Daoy (cell line): ENCODE data around the gene TSPEAR. TPM values are rescaled to one million over a fixed set of nuclear protein-coding genes. Genes with fewer than 3 reads are reported as not detected.
"Not testable (repeated sequence)": the region's sequence is repeated elsewhere in the genome, so short reads cannot be mapped to it uniquely, and the experiment has no call there.

Source experiments
- DNase-seq: peaks from one replicate; pipeline ENCODE4 v3.0.0-alpha.2; 2015; ENCODE audit warnings: low read depth
- total RNA-seq: library from RNA; depleted of rRNA; stranded (reverse); fragments of >200 nt; shearing (Covaris generic); gene quantifications from 2 replicates; pipeline ENCODE4 v1.2.3, GENCODE V29; 2014

TSPEAR gene
- total RNA-seq, 1 experiment from 2014 or later: not detected

- DNase-seq: not testable (repeated sequence)
Observed at GRCh38 chr21:44503006-44503889, 208.1 kb downstream of the TSPEAR start.

- DNase-seq: no peak
Observed at GRCh38 chr21:44502171-44502958, 209.0 kb downstream of the TSPEAR start.

GRCh38 chr21:44500111-44500510 is 211.3 kb downstream of the TSPEAR start:
- no peak for DNase-seq

GRCh38 chr21:44499631-44500030 is 211.7 kb downstream of the TSPEAR start:
- no peak for DNase-seq

- no peak for DNase-seq
Observed at GRCh38 chr21:44499211-44499560, 212.2 kb downstream of the TSPEAR start.

- DNase-seq: no peak
Observed at GRCh38 chr21:44498280-44499210, 212.8 kb downstream of the TSPEAR start.

GRCh38 chr21:44497703-44498126 is 213.7 kb downstream of the TSPEAR start:
- no peak for DNase-seq

GRCh38 chr21:44496564-44497550 is 214.5 kb downstream of the TSPEAR start:
- DNase-seq: no peak

- no peak for DNase-seq
Observed at GRCh38 chr21:44495611-44496563, 215.5 kb downstream of the TSPEAR start.

GRCh38 chr21:44494956-44495355 is 216.4 kb downstream of the TSPEAR start:
- no peak for DNase-seq

GRCh38 chr21:44494418-44494817 is 217.0 kb downstream of the TSPEAR start:
- DNase-seq: no peak

GRCh38 chr21:44492567-44493385 is 218.6 kb downstream of the TSPEAR start:
- DNase-seq: no peak

GRCh38 chr21:44490816-44491215 is 220.6 kb downstream of the TSPEAR start:
- no peak for DNase-seq

GRCh38 chr21:44490405-44490804 is 221.0 kb downstream of the TSPEAR start:
- DNase-seq: no peak

- no peak for DNase-seq
Observed at GRCh38 chr21:44489962-44490361, 221.4 kb downstream of the TSPEAR start.

GRCh38 chr21:44487831-44488230 is 223.5 kb downstream of the TSPEAR start:
- DNase-seq: no peak

GRCh38 chr21:44486302-44486701 is 225.1 kb downstream of the TSPEAR start:
- no peak for DNase-seq

GRCh38 chr21:44485796-44486195 is 225.6 kb downstream of the TSPEAR start:
- no peak for DNase-seq
